Peyer's patch (tissue), 4 donors: ENCODE measurements around the gene LIG1.

Source experiments
- CTCF ChIP-seq, 6 experiments: fragments of 450-650 bp in 4 of 6; fragments of 200-600 bp in 2 of 6; sonication (generic) in 1 of 6; IDR thresholded peaks; one replicate each; pipeline ENCODE4 v1.5.1; 2017 to 2019; ENCODE audit warnings: antibody characterized with exemption in 6 of 6, mild to moderate bottlenecking in 3 of 6, moderate library complexity in 1 of 6
- POLR2A ChIP-seq, 2 donors: fragments of 450-650 bp; IDR thresholded peaks; one replicate each; pipeline ENCODE4 v1.5.1; 2017; ENCODE audit warnings: antibody characterized with exemption in 2 of 2, mild to moderate bottlenecking in 2 of 2, moderate library complexity in 2 of 2

DNA sequence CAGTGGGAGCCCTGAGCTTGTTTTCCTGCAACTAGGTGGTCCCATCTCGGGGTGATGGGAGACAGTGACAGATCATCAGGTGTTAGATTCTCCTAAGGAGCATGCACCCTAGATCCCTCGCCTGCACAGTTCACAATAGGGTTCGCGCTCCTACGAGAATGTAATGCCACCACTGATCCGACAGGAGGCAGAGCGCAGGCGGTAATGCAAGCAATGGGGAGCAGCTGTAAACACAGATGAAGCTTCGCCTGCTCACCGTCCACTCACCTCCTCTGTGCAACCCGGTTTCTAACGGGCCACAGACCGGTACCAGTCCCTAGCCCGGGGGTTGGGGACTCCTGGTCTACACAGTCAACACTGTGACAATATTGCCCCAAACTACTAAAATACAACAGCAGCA lies 46.8 kb upstream of the LIG1 start:
- TF ChIP-seq CTCF (IDR thresholded peaks at IDR 0.05) (no peak), POLR2A (IDR thresholded peaks at IDR 0.05) (no peak)
